Uterus (tissue), 4 donors: Measurements from ENCODE around the gene ZSCAN23. TPM values are rescaled to one million over a fixed set of nuclear protein-coding genes. Genes with fewer than 3 reads are reported as not detected.

Experiments used
- DNase-seq, 2 donors: peaks; one replicate each; pipeline ENCODE4 v3.0.0-alpha.2; 2019 to 2020
- H3K27ac ChIP-seq, 2 donors: fragments of 200-600 bp; sonication (generic); 1 replicate in 1 of 2; 2 replicates in 1 of 2; pipeline ENCODE4 v1.5.1; 2016 to 2018
- H3K27me3 ChIP-seq, 2 donors: fragments of 200-600 bp; sonication (generic); one replicate each; pipeline ENCODE4 v1.5.1; 2018 to 2019; ENCODE audit warnings: control low read depth in 1 of 2
- H3K36me3 ChIP-seq, 2 donors: fragments of 200-600 bp; sonication (generic); one replicate each; pipeline ENCODE4 v1.5.1; 2019; ENCODE audit warnings: control low read depth in 1 of 2
- H3K4me1 ChIP-seq, 2 donors: fragments of 200-600 bp; sonication (generic); one replicate each; pipeline ENCODE4 v1.5.1; 2018 to 2019; ENCODE audit warnings: control low read depth in 1 of 2
- H3K4me3 ChIP-seq, 2 donors: fragments of 200-600 bp; sonication (generic); 1 replicate in 1 of 2; 2 replicates in 1 of 2; pipeline ENCODE4 v1.5.1; 2018 to 2019; ENCODE audit warnings: mild to moderate bottlenecking in 1 of 2
- H3K9me3 ChIP-seq, 2 donors: fragments of 200-600 bp; sonication (generic); one replicate each; pipeline ENCODE4 v1.5.1; 2019; ENCODE audit warnings: control low read depth in 1 of 2
- POLR2A ChIP-seq, 2 donors: fragments of 450-650 bp; IDR thresholded peaks; one replicate each; pipeline ENCODE4 v1.6.1; 2016; ENCODE audit warnings: antibody characterized with exemption in 2 of 2, mild to moderate bottlenecking in 1 of 2, moderate library complexity in 1 of 2
- intact Hi-C: fragments of 100-400 bp; cut with DNase I; formaldehyde crosslinking; loops from one replicate; pipeline ENCODE4 v1.15.1; 2023; ENCODE audit warnings: low total_unique reads
- total RNA-seq, 4 donors: library from RNA; depleted of rRNA in 3 of 4; stranded (reverse); fragments of >200 nt in 3 of 4; gene quantifications; one replicate each; pipeline versions ENCODE4 v1.1.0 to v1.2.4, GENCODE V29; 2014 to 2023
- TF ChIP-seq, protein P1 (sequence below), 4 experiments: fragments of 200-600 bp in 2 of 4; fragments of 450-650 bp in 2 of 4; sonication (generic) in 2 of 4; IDR thresholded peaks; one replicate each; pipeline ENCODE4 v1.5.1; 2016 to 2019; ENCODE audit warnings: antibody characterized with exemption in 4 of 4, mild to moderate bottlenecking in 2 of 4, moderate library complexity in 1 of 4
- donor health status: DM: yes; HTN: yes; CAD: no.

Gene ZSCAN23
- total RNA-seq, 4 donors from 2014 or later = 0.26 to 21.3 (median 7.5) TPM; not detected in 1

DNA sequence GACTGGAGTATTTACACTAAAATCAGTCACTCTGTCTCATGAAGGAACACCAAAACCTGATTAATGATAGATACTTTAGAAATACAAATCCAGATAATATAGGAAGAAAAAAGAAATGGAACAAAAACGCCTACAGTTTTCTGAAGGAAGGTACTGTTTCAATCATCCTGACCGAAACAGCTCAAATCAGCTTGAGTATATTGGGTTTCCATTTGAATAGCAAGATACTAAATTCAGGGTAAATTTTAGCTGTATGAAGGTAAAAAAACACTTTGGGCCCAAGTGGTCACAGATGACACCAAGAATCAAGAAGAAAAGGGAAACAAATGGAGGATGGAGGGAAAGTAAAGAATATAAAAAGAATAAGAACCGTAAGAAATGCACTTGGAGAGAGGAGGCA is 6.9 kb downstream of the ZSCAN23 start:
- DNase-seq = no peak
- Histone ChIP-seq H3K4me1 (no peaks in the 10 kb centered on the region), H3K27ac (no peak overlapping the region), H3K27me3 (no peaks in the 10 kb centered on the region), H3K4me3 (no peak overlapping the region), H3K36me3 (no peaks in the 10 kb centered on the region), H3K9me3 (no peaks in the 10 kb centered on the region)
- intact Hi-C loops = no loop called here
- TF ChIP-seq, protein P1, sequence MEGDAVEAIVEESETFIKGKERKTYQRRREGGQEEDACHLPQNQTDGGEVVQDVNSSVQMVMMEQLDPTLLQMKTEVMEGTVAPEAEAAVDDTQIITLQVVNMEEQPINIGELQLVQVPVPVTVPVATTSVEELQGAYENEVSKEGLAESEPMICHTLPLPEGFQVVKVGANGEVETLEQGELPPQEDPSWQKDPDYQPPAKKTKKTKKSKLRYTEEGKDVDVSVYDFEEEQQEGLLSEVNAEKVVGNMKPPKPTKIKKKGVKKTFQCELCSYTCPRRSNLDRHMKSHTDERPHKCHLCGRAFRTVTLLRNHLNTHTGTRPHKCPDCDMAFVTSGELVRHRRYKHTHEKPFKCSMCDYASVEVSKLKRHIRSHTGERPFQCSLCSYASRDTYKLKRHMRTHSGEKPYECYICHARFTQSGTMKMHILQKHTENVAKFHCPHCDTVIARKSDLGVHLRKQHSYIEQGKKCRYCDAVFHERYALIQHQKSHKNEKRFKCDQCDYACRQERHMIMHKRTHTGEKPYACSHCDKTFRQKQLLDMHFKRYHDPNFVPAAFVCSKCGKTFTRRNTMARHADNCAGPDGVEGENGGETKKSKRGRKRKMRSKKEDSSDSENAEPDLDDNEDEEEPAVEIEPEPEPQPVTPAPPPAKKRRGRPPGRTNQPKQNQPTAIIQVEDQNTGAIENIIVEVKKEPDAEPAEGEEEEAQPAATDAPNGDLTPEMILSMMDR (IDR thresholded peaks at IDR 0.05) = no peak
- no peak for TF ChIP-seq POLR2A (IDR thresholded peaks at IDR 0.05)

DNA sequence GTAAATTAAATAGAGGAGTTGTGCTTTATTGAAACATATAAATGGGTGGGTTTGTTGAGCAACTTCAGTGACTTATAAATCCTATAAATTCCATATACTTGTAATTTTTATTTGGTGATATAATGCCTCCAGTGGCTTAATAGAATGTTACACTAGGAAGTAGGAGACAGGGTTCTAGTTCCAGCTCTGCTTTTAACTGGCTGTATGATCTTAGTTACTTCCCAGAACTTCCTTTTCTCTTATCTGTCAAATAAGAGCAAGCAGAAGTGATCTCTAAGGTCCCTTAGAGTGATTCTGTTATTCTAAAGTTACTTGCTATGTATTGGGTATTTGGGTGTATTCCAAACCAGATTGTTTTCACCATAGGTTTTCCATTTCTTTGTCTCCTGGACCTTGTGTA is 10.2 kb downstream of the ZSCAN23 start:
- no peak for DNase-seq
- TF ChIP-seq, protein P1 (IDR thresholded peaks at IDR 0.05) = no peak
- TF ChIP-seq POLR2A (IDR thresholded peaks at IDR 0.05) = no peak
- H3K9me3 ChIP-seq = no peaks in the 10 kb centered on the region
- H3K4me1 ChIP-seq = no peaks in the 10 kb centered on the region
- intact Hi-C loops = no loop called here
- H3K4me3 ChIP-seq = no peak overlapping the region
- no peaks in the 10 kb centered on the region for H3K36me3 ChIP-seq
- H3K27me3 ChIP-seq = no peaks in the 10 kb centered on the region
- no peak overlapping the region for H3K27ac ChIP-seq

DNA sequence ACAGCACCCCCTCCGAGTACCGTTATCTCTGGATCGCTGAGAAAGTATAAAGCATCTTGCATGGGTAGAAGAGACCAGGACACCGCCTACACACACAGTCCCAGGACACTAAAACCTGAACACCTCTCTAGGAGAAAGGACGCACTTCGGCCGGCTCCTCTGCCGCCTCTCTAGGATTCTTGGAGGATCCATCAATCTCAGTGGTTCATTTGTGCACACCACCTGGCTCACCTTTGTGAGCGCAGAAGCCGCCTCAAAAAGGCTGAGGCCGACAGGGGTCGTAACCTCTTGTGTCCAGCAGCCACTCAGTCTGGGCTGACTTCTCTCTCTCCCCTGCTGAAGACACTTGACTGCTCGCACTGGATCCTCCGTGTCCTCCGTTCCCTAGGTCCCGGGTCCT is 13.5 kb downstream of the ZSCAN23 start:
- no peak overlapping the region for H3K4me3 ChIP-seq
- H3K27ac ChIP-seq = no peak overlapping the region
- no peaks in the 10 kb centered on the region for H3K36me3 ChIP-seq
- DNase-seq = no peak
- no peaks in the 10 kb centered on the region for H3K27me3 ChIP-seq
- H3K4me1 ChIP-seq = no peaks in the 10 kb centered on the region
- TF ChIP-seq POLR2A (IDR thresholded peaks at IDR 0.05) = no peak
- TF ChIP-seq, protein P1 (IDR thresholded peaks at IDR 0.05) = no peak
- no peaks in the 10 kb centered on the region for H3K9me3 ChIP-seq
- intact Hi-C loops = no loop called here

DNA sequence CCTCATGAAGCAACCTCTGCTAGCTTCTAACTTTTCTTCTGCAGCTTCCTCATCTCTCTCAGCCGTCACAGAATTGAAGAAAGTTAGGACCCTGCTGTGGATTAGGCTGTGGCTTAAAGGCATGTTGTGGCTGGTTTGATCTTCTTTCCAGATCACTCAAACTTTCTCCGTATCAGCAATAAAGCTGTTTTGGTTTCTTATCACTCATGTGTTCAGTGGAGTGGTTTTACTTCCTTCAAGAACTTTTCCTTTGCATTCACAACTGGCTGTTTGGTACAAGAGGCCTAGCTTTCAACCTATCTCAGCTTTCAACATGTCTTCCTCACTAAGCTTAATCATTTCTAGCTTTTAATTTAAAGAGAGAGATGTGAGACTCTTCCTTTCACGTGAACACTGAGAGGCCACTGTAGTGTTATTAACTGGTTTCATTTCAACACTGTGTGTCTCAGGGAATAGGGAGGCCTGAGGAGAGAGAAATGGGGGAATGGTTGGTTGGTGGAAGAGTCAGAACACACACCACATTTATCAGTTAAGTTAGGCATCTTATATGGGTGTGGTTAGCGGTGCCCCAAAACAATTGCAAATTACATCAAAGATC is 17.2 kb downstream of the ZSCAN23 start:
- Histone ChIP-seq H3K9me3 (no peaks in the 10 kb centered on the region), H3K4me1 (no peaks in the 10 kb centered on the region), H3K27me3 (no peaks in the 10 kb centered on the region), H3K27ac (no peak overlapping the region), H3K4me3 (no peak overlapping the region), H3K36me3 (no peaks in the 10 kb centered on the region)
- TF ChIP-seq, protein P1 (IDR thresholded peaks at IDR 0.05) = no peak
- no peak for TF ChIP-seq POLR2A (IDR thresholded peaks at IDR 0.05)
- intact Hi-C loops = no loop called here
- DNase-seq = no peak

DNA sequence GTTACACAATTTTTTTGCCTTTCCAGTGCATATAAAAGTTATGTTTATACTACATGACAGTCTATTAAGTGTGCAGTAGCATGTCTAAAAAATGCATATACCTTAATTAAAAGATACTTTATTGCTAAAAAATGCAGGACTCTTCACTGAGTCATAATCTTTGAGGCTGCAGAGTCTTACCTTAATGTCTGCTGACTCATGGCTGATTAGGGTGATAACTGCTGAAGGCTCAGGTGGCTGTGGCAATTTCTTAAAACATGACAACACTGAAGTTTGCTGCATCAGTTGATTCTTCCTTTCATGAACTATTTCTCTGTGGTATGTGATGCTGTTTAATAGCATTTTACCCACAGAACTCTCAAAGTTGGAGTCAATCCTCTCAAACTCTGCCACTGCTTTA is 19.1 kb downstream of the ZSCAN23 start:
- Histone ChIP-seq H3K27ac (no peak overlapping the region), H3K36me3 (no peaks in the 10 kb centered on the region), H3K27me3 (no peaks in the 10 kb centered on the region), H3K9me3 (no peaks in the 10 kb centered on the region), H3K4me1 (no peaks in the 10 kb centered on the region), H3K4me3 (no peak overlapping the region)
- DNase-seq = no peak
- no peak for TF ChIP-seq POLR2A (IDR thresholded peaks at IDR 0.05)
- TF ChIP-seq, protein P1 (IDR thresholded peaks at IDR 0.05) = no peak
- intact Hi-C loops = no loop called here
